Amniotic stem cell (primary cell): ENCODE results near the gene INF2.

Source experiments
- DNase-seq: peaks from one replicate; lab custom pipeline; 2025; lab: John Stamatoyannopoulos, UW

Gene INF2

DNA sequence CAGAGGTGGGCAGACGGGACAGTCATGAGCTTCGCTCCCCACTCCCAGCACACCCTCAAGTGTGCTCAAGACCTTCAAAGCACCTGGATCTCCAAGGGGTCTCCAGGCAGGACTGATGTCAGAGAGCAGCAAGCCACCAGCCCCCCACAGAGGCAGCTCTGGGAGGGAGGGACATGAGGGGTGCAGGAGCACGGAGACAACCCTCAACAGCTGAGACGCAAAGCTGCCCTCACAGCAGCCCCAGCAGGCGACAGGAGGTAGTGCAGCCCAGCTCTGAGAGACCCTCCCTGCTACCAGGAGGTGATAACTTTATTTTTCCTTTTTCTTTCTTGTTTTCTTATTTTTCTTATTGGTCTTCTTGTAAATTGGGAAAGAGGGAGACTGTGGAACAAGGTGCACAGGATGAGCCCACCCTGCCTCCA, 81.4 kb downstream of the INF2 start:
- no peak for DNase-seq

DNA sequence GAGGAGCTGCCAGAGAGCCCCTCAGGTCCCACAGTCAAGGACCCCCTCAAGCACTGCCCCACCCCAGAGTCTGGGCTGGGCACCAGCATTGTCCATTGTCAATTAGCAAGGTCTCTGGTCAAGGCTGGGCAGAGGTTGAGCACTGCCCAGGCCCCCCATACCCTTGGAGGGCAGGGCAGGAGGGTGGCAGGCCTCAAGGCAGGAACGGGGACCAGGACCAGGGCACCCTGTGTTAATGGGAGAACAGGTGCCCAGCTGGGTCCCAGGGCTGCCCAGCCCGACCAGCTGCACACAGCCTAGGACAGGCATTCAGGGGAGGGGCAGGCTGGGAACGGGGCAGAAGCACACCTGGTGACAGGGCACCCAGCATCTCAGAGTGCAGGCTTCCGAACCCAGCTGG, 82.0 kb downstream of the INF2 start:
- no peak for DNase-seq
